ENCODE data around the gene CARTPT.

The CARTPT gene

GRCh38 chr5:71719063-71719964, at the start of gene CARTPT:
Gene CARTPT (plus strand): TSS chr5:71719275. CDS start chr5:71719294, 19 bp downstream.
- no peak for DNase-seq (ENCODE audit: low read depth)

- no peak for DNase-seq (ENCODE audit: low read depth)
Observed at GRCh38 chr5:71677977-71678376, 41.1 kb upstream of the CARTPT start.

GRCh38 chr5:71679714-71680113, 39.4 kb upstream of the CARTPT start:
- no peak for DNase-seq (ENCODE audit: low read depth)

GRCh38 chr5:71680510-71680909, 38.6 kb upstream of the CARTPT start:
- DNase-seq (ENCODE audit: low read depth), result no peak

GRCh38 chr5:71681296-71681695, 37.8 kb upstream of the CARTPT start:
- no peak for DNase-seq (ENCODE audit: low read depth)

- DNase-seq (ENCODE audit: low read depth), result no peak
Observed at GRCh38 chr5:71684309-71684708, 34.8 kb upstream of the CARTPT start.

GRCh38 chr5:71693828-71694427, 25.1 kb upstream of the CARTPT start:
- no peak for DNase-seq (ENCODE audit: low read depth)

GRCh38 chr5:71695071-71695470, 24.0 kb upstream of the CARTPT start:
- no peak for DNase-seq (ENCODE audit: low read depth)

GRCh38 chr5:71695595-71695994, 23.5 kb upstream of the CARTPT start:
- DNase-seq (ENCODE audit: low read depth), result no peak

GRCh38 chr5:71697967-71698366, 21.1 kb upstream of the CARTPT start:
- DNase-seq (ENCODE audit: low read depth), result no peak

GRCh38 chr5:71699233-71699632, 19.8 kb upstream of the CARTPT start:
- DNase-seq (ENCODE audit: low read depth), result no peak

GRCh38 chr5:71699751-71700150, 19.3 kb upstream of the CARTPT start:
- DNase-seq (ENCODE audit: low read depth), result no peak

GRCh38 chr5:71700803-71701202, 18.3 kb upstream of the CARTPT start:
- no peak for DNase-seq (ENCODE audit: low read depth)

- no peak for DNase-seq (ENCODE audit: low read depth)
Observed at GRCh38 chr5:71701407-71701806, 17.7 kb upstream of the CARTPT start.

- no peak for DNase-seq (ENCODE audit: low read depth)
Observed at GRCh38 chr5:71703941-71704340, 15.1 kb upstream of the CARTPT start.

GRCh38 chr5:71705421-71705820, 13.7 kb upstream of the CARTPT start:
- DNase-seq (ENCODE audit: low read depth), result no peak

- DNase-seq (ENCODE audit: low read depth), result no peak
Observed at GRCh38 chr5:71706906-71707305, 12.2 kb upstream of the CARTPT start.

- no peak for DNase-seq (ENCODE audit: low read depth)
Observed at GRCh38 chr5:71711610-71712009, 7.5 kb upstream of the CARTPT start.

GRCh38 chr5:71714911-71715310, 4.2 kb upstream of the CARTPT start:
- no peak for DNase-seq (ENCODE audit: low read depth)

- DNase-seq (ENCODE audit: low read depth), result no peak
Observed at GRCh38 chr5:71727978-71728377, 8.9 kb downstream of the CARTPT start.

- DNase-seq (ENCODE audit: low read depth), result no peak
Observed at GRCh38 chr5:71731015-71731414, 11.9 kb downstream of the CARTPT start.

- no peak for DNase-seq (ENCODE audit: low read depth)
Observed at GRCh38 chr5:71732011-71732410, 12.9 kb downstream of the CARTPT start.

GRCh38 chr5:71734141-71734540, 15.1 kb downstream of the CARTPT start:
- no peak for DNase-seq (ENCODE audit: low read depth)

All from stimulated activated CD4-positive, alpha-beta T cell treated with anti-CD3 and anti-CD28 coated beads, Interleukin-2, amount 100 ng/mL, for 4 hours (primary cell).